SH-SY5Y (cell line): ENCODE measurements around the gene CCDC47.

Source experiments
- GATA2 ChIP-seq: IDR thresholded peaks from 2 replicates; pipeline ENCODE4 v1.6.1; 2011; ENCODE audit warnings: mild to moderate bottlenecking, low read depth, low read length
- GATA3 ChIP-seq: IDR thresholded peaks from 2 replicates; pipeline ENCODE4 v1.6.1; 2011; ENCODE audit warnings: low read depth, mild to moderate bottlenecking, low read length, moderate library complexity

DNA sequence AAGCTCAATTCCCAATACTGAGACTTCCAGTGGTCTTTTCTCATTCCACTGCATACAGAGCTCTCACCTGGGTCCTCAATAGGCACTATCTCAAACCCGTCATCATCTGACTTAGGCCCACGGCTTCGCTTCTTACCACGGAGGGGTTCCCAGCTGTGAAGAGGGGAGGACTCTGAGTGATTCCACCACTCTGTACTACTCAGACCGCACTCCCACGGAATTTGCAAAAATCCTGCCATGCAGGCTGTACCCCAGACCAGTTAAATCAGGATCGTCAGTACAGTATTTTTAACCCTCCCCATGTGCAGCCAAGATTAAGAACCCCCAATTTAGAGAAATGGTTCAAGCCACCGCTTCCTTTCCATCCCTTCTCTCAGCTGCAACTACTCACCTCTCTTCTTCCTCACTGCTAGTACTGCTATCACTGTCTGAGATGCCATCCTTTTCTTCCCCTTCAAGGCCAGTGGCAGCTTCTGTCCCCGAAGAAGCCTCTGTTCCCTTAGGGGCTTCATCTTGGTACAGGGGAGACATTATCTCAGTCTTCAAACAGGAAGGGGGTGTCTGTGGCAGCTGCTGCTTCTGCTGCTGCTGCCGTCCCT is 47.7 kb upstream of the CCDC47 start:
- TF ChIP-seq GATA2 = no peak
- TF ChIP-seq GATA3 = no peak
